ENCODE results near the gene FNDC5.

FNDC5 gene

GRCh38 chr1:32818804-32819541 is 51.7 kb downstream of the FNDC5 start:
- TF ChIP-seq CTCF (conservative IDR thresholded peaks at IDR 0.05; ENCODE audit: low read depth, low read length): no peak
- no peak for DNase-seq (ENCODE audit: low read depth)
- peak overlapping the region; percentile 98 for H3K4me3 ChIP-seq (ENCODE audit: low read length)

- H3K4me3 ChIP-seq (ENCODE audit: low read length): peak overlapping the region; percentile 98
- no peak for TF ChIP-seq CTCF (conservative IDR thresholded peaks at IDR 0.05; ENCODE audit: low read depth, low read length)
- no peak for DNase-seq (ENCODE audit: low read depth)
Measured at GRCh38 chr1:32817815-32818786, 52.6 kb downstream of the FNDC5 start.

- TF ChIP-seq CTCF (conservative IDR thresholded peaks at IDR 0.05; ENCODE audit: low read depth, low read length): no peak
- DNase-seq (ENCODE audit: low read depth): peak; percentile 93
- H3K4me3 ChIP-seq (ENCODE audit: low read length): peak within 1 kb of the TSS; percentile 98
Measured at GRCh38 chr1:32817159-32817814, 53.4 kb downstream of the FNDC5 start, which contains the start of the genes S100PBP and YARS1. Gene S100PBP, plus strand, starts transcription at chr1:32817653. Its CDS starts 8,447 bp downstream, at chr1:32826100. Gene YARS1, minus strand, starts transcription at chr1:32817358. Its CDS starts 114 bp downstream, at chr1:32817244.

- H3K4me3 ChIP-seq (ENCODE audit: low read length): peak overlapping the region; percentile 98
- no peak for DNase-seq (ENCODE audit: low read depth)
- TF ChIP-seq CTCF (conservative IDR thresholded peaks at IDR 0.05; ENCODE audit: low read depth, low read length): no peak
Measured at GRCh38 chr1:32816676-32817158, 54.0 kb downstream of the FNDC5 start.

GRCh38 chr1:32813941-32814739 is 56.6 kb downstream of the FNDC5 start:
- TF ChIP-seq CTCF (conservative IDR thresholded peaks at IDR 0.05; ENCODE audit: low read depth, low read length): no peak
- H3K4me3 ChIP-seq (ENCODE audit: low read length): no peak overlapping the region
- no peak for DNase-seq (ENCODE audit: low read depth)

Measured in retinal pigment epithelial cell (primary cell).